Keratinocyte (primary cell): ENCODE data around the gene PARN.

ENCODE experiments used
- EZH2 ChIP-seq: IDR thresholded peaks from one replicate; pipeline ENCODE4 v1.6.1; 2012; ENCODE audit warnings: inconsistent platforms, mild to moderate bottlenecking, low read length, moderate library complexity
- TF ChIP-seq, protein P1 (sequence below), 3 experiments: IDR thresholded peaks in 1 of 3; conservative IDR thresholded peaks in 1 of 3; optimal IDR thresholded peaks in 1 of 3; 2 replicates in 2 of 3; 3 replicates in 1 of 3; pipeline versions ENCODE3 to v1.5.1; 2011; ENCODE audit warnings: low read length in 3 of 3, mild to moderate bottlenecking in 3 of 3, moderate library complexity in 2 of 3, control low read depth in 1 of 3, inconsistent platforms in 1 of 3; ENCODE audit not compliant: insufficient read depth in 2 of 3; ENCODE audit errors: extremely low read depth in 1 of 3

DNA sequence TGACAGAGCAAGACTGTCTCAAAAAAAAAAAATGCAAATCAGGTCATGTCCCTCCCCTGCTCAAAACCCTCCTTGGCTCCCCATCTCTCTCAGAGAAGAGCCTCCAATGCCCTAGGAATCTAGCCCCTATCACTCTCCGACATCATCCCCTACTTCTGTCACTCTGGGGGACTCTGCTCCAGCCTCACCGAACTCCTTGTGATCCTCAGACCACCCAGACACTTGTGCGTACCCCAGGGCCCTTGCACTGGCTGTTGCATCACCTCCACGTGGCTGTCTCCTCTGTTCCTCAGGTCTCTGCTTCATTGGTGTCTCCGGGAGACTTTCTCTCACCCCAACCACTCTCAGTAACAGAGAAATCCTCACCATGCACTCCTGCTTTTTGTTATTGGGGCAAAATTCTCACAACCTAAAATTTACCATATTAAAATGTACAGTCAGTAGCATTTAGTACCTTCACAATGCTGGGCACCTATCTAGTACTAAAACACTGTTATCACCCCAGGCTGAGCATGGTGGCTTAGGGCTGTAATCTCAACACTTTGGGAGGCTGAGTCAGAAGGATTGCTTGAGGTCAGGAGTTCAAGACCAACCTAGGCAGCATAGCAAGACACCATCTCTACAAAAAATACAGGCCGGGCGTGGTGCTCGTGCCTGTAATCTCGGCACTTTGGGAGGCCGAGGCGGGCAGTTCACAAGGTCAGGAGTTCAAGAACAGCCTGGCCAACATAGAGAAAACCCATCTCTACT lies 48.9 kb upstream of the PARN start:
- TF ChIP-seq, protein P1, sequence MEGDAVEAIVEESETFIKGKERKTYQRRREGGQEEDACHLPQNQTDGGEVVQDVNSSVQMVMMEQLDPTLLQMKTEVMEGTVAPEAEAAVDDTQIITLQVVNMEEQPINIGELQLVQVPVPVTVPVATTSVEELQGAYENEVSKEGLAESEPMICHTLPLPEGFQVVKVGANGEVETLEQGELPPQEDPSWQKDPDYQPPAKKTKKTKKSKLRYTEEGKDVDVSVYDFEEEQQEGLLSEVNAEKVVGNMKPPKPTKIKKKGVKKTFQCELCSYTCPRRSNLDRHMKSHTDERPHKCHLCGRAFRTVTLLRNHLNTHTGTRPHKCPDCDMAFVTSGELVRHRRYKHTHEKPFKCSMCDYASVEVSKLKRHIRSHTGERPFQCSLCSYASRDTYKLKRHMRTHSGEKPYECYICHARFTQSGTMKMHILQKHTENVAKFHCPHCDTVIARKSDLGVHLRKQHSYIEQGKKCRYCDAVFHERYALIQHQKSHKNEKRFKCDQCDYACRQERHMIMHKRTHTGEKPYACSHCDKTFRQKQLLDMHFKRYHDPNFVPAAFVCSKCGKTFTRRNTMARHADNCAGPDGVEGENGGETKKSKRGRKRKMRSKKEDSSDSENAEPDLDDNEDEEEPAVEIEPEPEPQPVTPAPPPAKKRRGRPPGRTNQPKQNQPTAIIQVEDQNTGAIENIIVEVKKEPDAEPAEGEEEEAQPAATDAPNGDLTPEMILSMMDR (optimal IDR thresholded peaks at IDR 0.05 in 1 of 3, IDR thresholded peaks at IDR 0.05 in 1 of 3, conservative IDR thresholded peaks at IDR 0.05 in 1 of 3; ENCODE audit: extremely low read depth in 1 of 3, insufficient read depth in 2 of 3, low read length in 3 of 3) = no peak
- no peak for TF ChIP-seq EZH2
